Activated B cell treated with CpG ODN at 0.5 μM for 24 hours (primary cell): ENCODE results near the gene ANP32B. TPM values are rescaled to one million over a fixed set of nuclear protein-coding genes. Genes with fewer than 3 reads are reported as not detected.

Experiments used
- ATAC-seq: fragments of 200-7000 bp; cut with Tn5 transposase; one replicate; pipeline ENCODE4 v1.10.0; 2021; ENCODE audit warnings: low read depth, mild to moderate bottlenecking, moderate library complexity
- CTCF ChIA-PET: fragments of 350-600 bp; sonication (Branson Sonifier 250); formaldehyde crosslinking; loops from one replicate; lab custom pipeline; 2021; ENCODE audit warnings: antibody characterized with exemption; lab: Charles Lee
- POLR2A ChIA-PET: fragments of 350-600 bp; sonication (Branson Sonifier 250); formaldehyde crosslinking; loops from one replicate; lab custom pipeline; 2021; ENCODE audit warnings: antibody characterized with exemption; lab: Charles Lee
- DNase-seq: peaks from one replicate; pipeline ENCODE4 v3.0.0; 2022
- H3K27ac Mint-ChIP-seq: one replicate; pipeline ENCODE4 v1.8.0; 2020; ENCODE audit warnings: mixed read lengths
- H3K27me3 Mint-ChIP-seq: one replicate; pipeline ENCODE4 v1.8.0; 2021; ENCODE audit warnings: mixed read lengths
- H3K36me3 Mint-ChIP-seq: one replicate; pipeline ENCODE4 v1.8.0; 2021; ENCODE audit warnings: low read depth, mixed read lengths
- H3K4me1 Mint-ChIP-seq: one replicate; pipeline ENCODE4 v1.8.0; 2021; ENCODE audit warnings: mixed read lengths
- H3K4me3 Mint-ChIP-seq: one replicate; pipeline ENCODE4 v1.8.0; 2020; ENCODE audit warnings: mild to moderate bottlenecking, mixed read lengths
- H3K9me3 Mint-ChIP-seq: one replicate; pipeline ENCODE4 v1.8.0; 2020; ENCODE audit warnings: mixed read lengths
- CTCF ChIP-seq: fragments of 200-600 bp; IDR thresholded peaks from one replicate; pipeline ENCODE4 v1.8.0; 2022; ENCODE audit warnings: antibody characterized with exemption, mild to moderate bottlenecking
- intact Hi-C: fragments of 100-400 bp; cut with micrococcal nuclease; formaldehyde crosslinking; loops from one replicate; pipeline ENCODE4 v1.15.1; 2024
- total RNA-seq: library from RNA; stranded (reverse); gene quantifications from 2 replicates; pipeline ENCODE4 v1.2.3, GENCODE V29; 2022

The ANP32B gene
- total RNA-seq, 1 donor from 2014 or later, result 162 TPM

DNA sequence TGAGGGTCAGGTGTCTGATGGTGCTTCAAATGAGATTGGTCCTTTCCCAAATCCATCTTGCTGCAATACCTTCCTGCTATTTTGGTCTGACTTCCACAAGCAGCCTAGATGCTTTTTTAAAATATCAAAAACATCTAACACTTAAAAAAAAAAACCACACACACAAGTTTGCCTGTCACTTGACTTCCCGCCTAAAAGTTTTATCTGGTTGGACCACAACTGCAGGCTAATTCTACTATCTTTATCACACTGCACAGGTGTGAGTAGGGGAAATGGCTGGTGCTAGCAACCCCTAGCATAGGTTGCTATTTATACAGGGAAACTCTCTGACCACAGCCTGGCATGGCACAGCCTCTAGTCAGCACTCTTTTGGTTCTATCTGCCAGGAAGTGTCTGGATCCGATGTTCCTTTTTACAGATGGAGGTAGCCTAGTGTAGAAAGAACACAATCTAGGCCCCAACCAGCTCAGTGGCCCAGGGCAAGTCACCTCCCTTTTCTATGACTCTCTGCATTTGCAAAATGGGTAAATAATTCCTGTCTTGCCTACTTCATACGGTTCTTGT lies 45.0 kb upstream of the ANP32B start, which contains the start of gene HEMGN:
TSS of gene HEMGN (minus strand) at position 92 of the 564 bp plus-strand sequence. CDS start at position 56, 36 bp downstream.
- Mint-ChIP-seq H3K27ac (no peak within 1 kb of the TSS), H3K4me1 (peaks cover 7% of the 10 kb centered on the region), H3K4me3 (no peak within 1 kb of the TSS), H3K9me3 (no peaks in the 10 kb centered on the region), H3K27me3 (peaks cover 2% of the 10 kb centered on the region), H3K36me3 (no peaks in the 10 kb centered on the region)
- intact Hi-C loops, result no loop called here
- no peak for DNase-seq
- no peak for TF ChIP-seq CTCF
- ATAC-seq, result peak; percentile 37
- CTCF ChIA-PET, result interaction anchor here (1.1 kb wide), 1 partner anchor 16 kb away, joined by 3 read pairs; the partner anchor contains the start of gene TRMO
- POLR2A ChIA-PET, result no interaction called here

DNA sequence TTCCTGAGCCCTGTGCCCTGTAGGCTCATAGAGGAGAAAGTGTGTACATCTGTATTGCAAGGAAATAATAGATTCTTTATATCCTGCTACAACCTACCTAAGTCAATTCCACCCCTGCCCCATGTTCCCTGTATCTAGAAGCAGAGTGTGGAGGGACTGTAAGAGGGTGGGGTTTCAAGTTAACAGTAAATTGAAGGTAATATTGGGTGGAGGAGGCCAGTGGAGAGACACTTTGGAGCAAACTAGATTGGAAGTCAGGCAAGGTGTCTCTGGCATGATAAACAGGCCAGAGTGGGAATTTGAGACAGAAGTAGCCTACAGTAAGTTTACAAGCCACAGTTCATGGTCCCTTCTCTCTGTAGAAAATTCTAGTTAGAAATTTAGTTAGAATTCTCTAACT lies 42.9 kb upstream of the ANP32B start:
- ChIA-PET POLR2A (no interaction called here), CTCF (no interaction called here)
- H3K27ac Mint-ChIP-seq, result no peak overlapping the region
- no peak for TF ChIP-seq CTCF
- H3K4me1 Mint-ChIP-seq, result peaks cover 7% of the 10 kb centered on the region
- H3K36me3 Mint-ChIP-seq, result no peaks in the 10 kb centered on the region
- intact Hi-C loops, result no loop called here
- ATAC-seq (no peak), DNase-seq (no peak)
- H3K27me3 Mint-ChIP-seq, result peaks cover 2% of the 10 kb centered on the region
- H3K4me3 Mint-ChIP-seq, result no peak overlapping the region
- no peaks in the 10 kb centered on the region for H3K9me3 Mint-ChIP-seq

DNA sequence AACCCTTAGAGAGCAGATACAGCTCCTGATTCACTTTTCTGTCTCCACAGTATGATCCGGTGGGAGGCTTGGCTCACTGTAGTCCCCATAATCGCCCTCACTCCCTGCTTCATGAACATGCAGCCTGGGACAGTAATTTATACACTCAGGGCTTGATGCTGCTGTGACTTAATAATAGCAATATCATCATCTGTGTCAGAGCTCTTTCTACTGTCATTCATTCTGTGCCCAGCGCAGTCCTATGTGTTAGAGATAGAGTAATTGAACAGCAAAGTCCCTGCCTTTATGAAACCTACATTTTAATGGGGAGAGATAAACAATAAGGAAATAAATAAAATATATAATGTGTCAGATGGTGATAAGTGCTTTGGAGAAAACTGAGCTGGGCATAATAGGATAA lies 42.4 kb upstream of the ANP32B start:
- Mint-ChIP-seq H3K36me3 (no peaks in the 10 kb centered on the region), H3K4me1 (peaks cover 7% of the 10 kb centered on the region), H3K9me3 (no peaks in the 10 kb centered on the region), H3K27me3 (peaks cover 2% of the 10 kb centered on the region), H3K27ac (no peak overlapping the region), H3K4me3 (no peak overlapping the region)
- ChIA-PET CTCF (no interaction called here), POLR2A (no interaction called here)
- no peak for TF ChIP-seq CTCF
- intact Hi-C loops, result no loop called here
- ATAC-seq, result no peak
- no peak for DNase-seq

GRCh38 chr9:97941323-97941722 lies 41.8 kb upstream of the ANP32B start:
- no peak for TF ChIP-seq CTCF
- Mint-ChIP-seq H3K4me1 (peaks cover 7% of the 10 kb centered on the region), H3K4me3 (no peak overlapping the region), H3K36me3 (no peaks in the 10 kb centered on the region), H3K27me3 (peaks cover 3% of the 10 kb centered on the region), H3K27ac (no peak overlapping the region), H3K9me3 (no peaks in the 10 kb centered on the region)
- ChIA-PET CTCF (no interaction called here), POLR2A (no interaction called here)
- no peak for ATAC-seq
- DNase-seq, result no peak
- intact Hi-C loops, result no loop called here

DNA sequence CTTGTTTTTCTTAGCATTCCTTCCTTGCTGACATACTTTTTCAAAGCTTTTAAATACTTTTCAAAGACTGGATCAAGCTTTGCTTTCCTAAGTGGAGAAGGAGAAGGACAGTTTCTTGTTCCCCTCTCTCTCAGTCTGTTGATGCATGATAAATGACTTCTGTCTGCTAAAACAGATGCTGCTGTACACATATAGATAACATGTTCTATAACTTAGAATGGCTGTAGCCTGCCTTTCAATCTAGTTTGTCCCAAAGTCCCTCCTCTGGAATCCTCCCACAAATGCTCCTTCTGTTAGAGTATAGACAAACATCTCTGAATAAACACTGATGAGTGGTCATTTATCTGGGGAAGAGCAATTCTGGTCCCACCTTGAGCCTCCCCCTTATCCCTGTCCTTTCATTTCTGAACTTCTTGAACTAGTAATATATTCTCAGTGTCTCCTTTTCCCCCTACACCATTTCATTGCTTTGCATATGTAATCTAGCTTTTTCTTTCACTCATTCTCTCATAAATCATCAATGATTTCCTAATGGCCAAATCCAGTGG lies 39.8 kb upstream of the ANP32B start:
- DNase-seq (no peak), ATAC-seq (no peak)
- TF ChIP-seq CTCF, result no peak
- no peak overlapping the region for H3K4me3 Mint-ChIP-seq
- peaks cover 5% of the 10 kb centered on the region for H3K27me3 Mint-ChIP-seq
- CTCF ChIA-PET, result interaction anchor here (1.3 kb wide), 1 partner anchor 19 kb away, joined by 4 read pairs; no protein-coding TSS in a partner anchor
- no peak overlapping the region for H3K27ac Mint-ChIP-seq
- POLR2A ChIA-PET, result no interaction called here
- H3K36me3 Mint-ChIP-seq, result no peaks in the 10 kb centered on the region
- intact Hi-C loops, result no loop called here
- H3K4me1 Mint-ChIP-seq, result peaks cover 1% of the 10 kb centered on the region
- no peaks in the 10 kb centered on the region for H3K9me3 Mint-ChIP-seq
